Activated T-cell treated with anti-CD3 and anti-CD28 coated beads, Interleukin-2, amount 50 U/mL, for 24 hours (primary cell): Measurements from ENCODE around the gene P4HB.

Source experiments
- DNase-seq: peaks from one replicate; pipeline ENCODE4 v3.0.0-alpha.2; 2020
- H3K27ac Mint-ChIP-seq: 2 replicates; pipeline ENCODE4 v1.8.0; 2020; ENCODE audit warnings: mild to moderate bottlenecking, mixed read lengths
- H3K27me3 Mint-ChIP-seq: 2 replicates; pipeline ENCODE4 v1.8.0; 2020; ENCODE audit warnings: mixed read lengths
- H3K36me3 Mint-ChIP-seq: 2 replicates; pipeline ENCODE4 v1.8.0; 2020; ENCODE audit warnings: low read depth, mixed read lengths
- H3K4me1 Mint-ChIP-seq: 2 replicates; pipeline ENCODE4 v1.8.0; 2020; ENCODE audit warnings: low read depth, mixed read lengths
- H3K4me3 Mint-ChIP-seq: 2 replicates; pipeline ENCODE4 v1.8.0; 2020; ENCODE audit warnings: mild to moderate bottlenecking, moderate library complexity, mixed read lengths
- H3K9me3 Mint-ChIP-seq: 2 replicates; pipeline ENCODE4 v1.8.0; 2020; ENCODE audit warnings: mixed read lengths

Gene P4HB

DNA sequence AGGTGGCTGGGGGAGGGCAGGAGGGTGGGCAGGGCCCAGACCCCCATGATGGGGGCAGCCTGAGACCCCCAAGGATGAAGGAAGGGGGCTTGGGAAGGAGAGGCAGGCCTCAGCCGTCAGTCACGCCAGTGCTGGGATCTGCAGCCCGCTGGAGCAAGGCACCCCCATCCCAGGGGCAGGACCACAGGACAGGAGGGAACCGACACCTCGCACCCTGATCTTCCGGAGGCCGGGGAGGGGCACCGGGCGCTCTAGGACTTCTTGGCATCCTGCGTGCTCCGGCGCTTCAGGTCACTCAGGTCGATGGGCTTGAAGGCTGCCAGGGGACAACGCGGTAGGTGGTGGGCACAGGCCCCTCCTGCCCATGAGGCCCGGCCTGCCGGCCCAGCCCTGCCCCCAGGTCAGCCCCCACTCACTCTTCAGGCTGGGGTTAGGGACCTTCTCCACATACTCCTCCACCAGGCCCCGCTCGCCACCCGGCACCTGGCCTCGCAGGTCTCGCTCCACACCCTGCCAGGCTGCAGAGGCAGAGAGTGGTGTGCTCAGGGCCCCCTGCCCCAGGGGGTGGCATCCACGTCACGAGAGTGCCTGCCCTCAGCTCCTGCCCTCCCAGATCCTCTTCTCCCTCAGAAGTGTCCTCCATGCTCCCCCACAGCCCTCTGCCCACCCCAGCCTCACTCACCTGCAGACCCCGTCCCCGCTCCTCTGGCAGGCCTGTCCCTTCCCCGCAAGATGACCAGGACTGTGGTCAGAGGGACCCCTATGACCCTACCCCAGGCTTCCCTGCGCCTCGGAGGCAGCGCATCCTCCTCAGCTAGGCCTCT lies 37.1 kb downstream of the P4HB start:
- DNase-seq: no peak
- peaks cover 7% of the 10 kb centered on the region for H3K4me1 Mint-ChIP-seq
- no peaks in the 10 kb centered on the region for H3K27me3 Mint-ChIP-seq
- H3K4me3 Mint-ChIP-seq: no peak overlapping the region
- H3K27ac Mint-ChIP-seq: no peak overlapping the region
- H3K36me3 Mint-ChIP-seq: peaks cover 12% of the 10 kb centered on the region
- no peaks in the 10 kb centered on the region for H3K9me3 Mint-ChIP-seq

DNA sequence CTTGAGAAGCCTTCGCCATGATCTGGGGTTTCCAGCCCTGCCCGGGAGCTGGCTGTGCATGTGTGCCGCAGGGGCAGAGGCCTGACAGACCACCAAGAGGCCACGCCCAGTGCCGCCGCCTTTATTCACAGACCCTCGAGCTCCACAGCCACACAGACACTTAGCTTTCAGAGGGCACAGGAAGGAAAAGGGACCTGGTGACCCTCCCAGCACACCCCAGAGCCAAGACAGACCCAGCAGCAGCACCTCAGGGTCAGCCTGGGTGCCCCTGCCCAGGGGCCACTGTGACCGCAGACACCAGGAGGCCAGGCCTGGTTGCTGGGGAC lies 38.1 kb downstream of the P4HB start:
- H3K9me3 Mint-ChIP-seq: no peaks in the 10 kb centered on the region
- H3K36me3 Mint-ChIP-seq: peaks cover 12% of the 10 kb centered on the region
- peaks cover 6% of the 10 kb centered on the region for H3K4me1 Mint-ChIP-seq
- H3K27ac Mint-ChIP-seq: peak overlapping the region; percentile 81
- no peak overlapping the region for H3K4me3 Mint-ChIP-seq
- no peak for DNase-seq
- H3K27me3 Mint-ChIP-seq: no peaks in the 10 kb centered on the region

DNA sequence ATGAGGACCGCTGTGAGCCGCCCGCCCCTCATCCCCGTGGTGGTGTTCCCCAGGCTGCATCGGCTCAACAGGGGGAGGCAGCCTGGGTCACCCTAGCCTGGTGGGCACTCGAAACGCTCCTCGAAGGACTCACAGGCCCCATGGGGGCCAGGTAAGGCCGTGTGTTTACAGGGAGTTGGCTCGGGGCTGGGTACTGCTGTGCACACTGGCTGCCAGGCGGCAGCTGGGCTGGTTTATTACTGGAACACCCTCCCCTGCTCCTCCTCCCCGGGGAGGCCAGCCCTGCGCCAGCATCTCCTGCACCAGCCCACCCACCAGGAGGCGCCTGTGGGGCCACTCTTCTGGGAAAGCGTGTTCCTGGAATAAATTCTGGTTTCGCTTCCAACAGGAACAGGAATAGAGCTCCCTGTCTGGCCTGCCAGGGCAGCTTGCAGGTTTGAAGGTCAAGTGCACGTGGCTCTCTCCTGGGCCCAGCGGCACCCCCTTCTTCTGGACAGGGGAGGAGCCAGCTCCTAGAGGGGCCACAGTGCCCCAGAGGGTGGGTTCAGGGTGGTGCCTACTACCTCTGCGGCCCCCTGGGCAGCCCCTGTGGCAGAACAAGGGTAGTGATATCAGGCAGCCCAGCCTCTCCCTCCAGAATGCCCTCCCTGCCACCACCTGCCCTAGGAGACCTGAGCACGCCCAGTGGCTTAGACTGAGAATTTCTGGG lies 38.6 kb downstream of the P4HB start:
- no peak for DNase-seq
- no peak overlapping the region for H3K4me3 Mint-ChIP-seq
- H3K36me3 Mint-ChIP-seq: peaks cover 12% of the 10 kb centered on the region
- H3K9me3 Mint-ChIP-seq: no peaks in the 10 kb centered on the region
- H3K27ac Mint-ChIP-seq: peak overlapping the region; percentile 81
- peaks cover 6% of the 10 kb centered on the region for H3K4me1 Mint-ChIP-seq
- no peaks in the 10 kb centered on the region for H3K27me3 Mint-ChIP-seq

- Mint-ChIP-seq H3K9me3 (no peaks in the 10 kb centered on the region), H3K27ac (no peak overlapping the region), H3K4me1 (peaks cover 5% of the 10 kb centered on the region)
Measured at GRCh38 chr17:81821147-81821546, 39.2 kb downstream of the P4HB start.

DNA sequence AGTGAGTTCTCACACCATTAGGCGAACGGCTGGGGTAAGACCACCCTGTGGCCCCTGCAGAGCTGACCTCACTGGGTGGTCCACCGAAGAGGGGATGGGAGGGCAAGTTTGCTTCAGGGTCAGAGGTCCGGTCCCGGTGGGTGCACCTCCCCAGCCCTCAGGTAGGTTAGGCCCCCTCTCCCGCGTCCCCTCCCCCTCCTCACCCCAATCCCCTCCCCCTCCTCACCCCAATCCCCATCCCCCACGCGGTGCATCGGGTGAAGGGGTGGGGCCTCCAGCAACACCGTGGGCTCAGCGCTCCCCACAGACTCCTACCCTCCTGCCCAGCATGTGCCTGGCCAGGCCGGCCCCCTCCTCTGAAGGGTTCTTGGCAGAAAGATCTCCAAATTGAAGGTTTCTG lies 40.6 kb downstream of the P4HB start:
- Mint-ChIP-seq H3K36me3 (peaks cover 10% of the 10 kb centered on the region), H3K27me3 (peaks cover 3% of the 10 kb centered on the region), H3K4me3 (no peak overlapping the region), H3K27ac (no peak overlapping the region), H3K4me1 (peaks cover 2% of the 10 kb centered on the region), H3K9me3 (no peaks in the 10 kb centered on the region)
- no peak for DNase-seq

More at GRCh38 chr17:81821147-81821546, 39.2 kb downstream of the P4HB start:
- H3K4me3 Mint-ChIP-seq: no peak overlapping the region
- no peak for DNase-seq
- peaks cover 2% of the 10 kb centered on the region for H3K27me3 Mint-ChIP-seq
- peaks cover 11% of the 10 kb centered on the region for H3K36me3 Mint-ChIP-seq

GRCh38 chr17:81817758-81818147 lies 42.6 kb downstream of the P4HB start:
- Mint-ChIP-seq H3K36me3 (peaks cover 3% of the 10 kb centered on the region), H3K4me3 (no peak overlapping the region), H3K27ac (no peak overlapping the region), H3K27me3 (peaks cover 3% of the 10 kb centered on the region), H3K9me3 (no peaks in the 10 kb centered on the region), H3K4me1 (peaks cover 2% of the 10 kb centered on the region)
- DNase-seq: no peak

- no peak overlapping the region for H3K27ac Mint-ChIP-seq
Measured at GRCh38 chr17:81815646-81815986, 44.7 kb downstream of the P4HB start.

DNA sequence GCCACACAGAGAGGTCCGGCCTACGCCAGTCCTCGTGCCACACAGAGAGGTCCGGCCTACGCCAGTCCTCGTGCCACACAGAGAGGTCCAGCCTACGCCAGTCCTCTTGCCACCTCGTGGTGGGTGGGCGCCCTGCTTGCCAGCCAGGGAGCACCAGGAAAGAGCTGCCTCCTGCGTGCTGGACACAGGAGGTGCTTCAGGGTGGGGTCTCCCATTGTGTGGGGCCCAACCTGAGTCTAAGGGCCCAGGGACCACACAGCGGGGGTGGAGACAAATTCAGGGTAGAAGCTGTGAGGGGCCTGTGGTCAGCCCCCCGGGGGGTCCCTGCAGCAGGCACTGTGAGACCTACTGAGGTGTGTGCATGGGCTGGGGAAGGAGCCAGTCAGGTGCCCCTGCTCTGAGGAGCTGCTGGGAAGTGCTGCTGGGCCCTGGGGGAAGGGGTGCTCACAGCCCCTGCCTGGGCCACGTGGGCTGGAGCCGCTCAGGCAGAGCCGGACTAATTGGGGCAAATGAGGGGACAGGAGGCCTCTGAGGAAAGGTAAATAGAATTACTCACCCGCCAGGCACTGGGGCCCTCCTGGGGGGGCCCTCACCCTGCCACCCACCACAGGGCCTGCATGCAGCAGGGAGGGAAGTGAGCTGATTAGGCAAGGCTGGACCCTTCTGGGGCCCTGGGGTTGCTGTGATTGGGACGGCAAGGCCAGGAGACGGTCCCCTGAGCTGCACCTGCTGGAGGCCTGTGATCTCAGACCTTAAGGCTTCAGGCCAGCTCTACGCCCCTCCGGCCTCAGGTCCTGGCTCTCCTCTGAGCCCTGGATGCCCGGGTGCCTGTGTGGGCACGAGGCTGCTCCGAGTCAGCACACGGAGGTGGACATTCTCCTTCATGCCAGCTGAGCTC lies 45.3 kb downstream of the P4HB start:
- no peak for DNase-seq
- H3K36me3 Mint-ChIP-seq: no peaks in the 10 kb centered on the region
- H3K9me3 Mint-ChIP-seq: no peaks in the 10 kb centered on the region

More at GRCh38 chr17:81815646-81815986, 44.7 kb downstream of the P4HB start:
- Mint-ChIP-seq H3K4me3 (no peak overlapping the region), H3K4me1 (no peaks in the 10 kb centered on the region), H3K9me3 (no peaks in the 10 kb centered on the region), H3K27me3 (peaks cover 3% of the 10 kb centered on the region), H3K36me3 (no peaks in the 10 kb centered on the region)
- no peak for DNase-seq

DNA sequence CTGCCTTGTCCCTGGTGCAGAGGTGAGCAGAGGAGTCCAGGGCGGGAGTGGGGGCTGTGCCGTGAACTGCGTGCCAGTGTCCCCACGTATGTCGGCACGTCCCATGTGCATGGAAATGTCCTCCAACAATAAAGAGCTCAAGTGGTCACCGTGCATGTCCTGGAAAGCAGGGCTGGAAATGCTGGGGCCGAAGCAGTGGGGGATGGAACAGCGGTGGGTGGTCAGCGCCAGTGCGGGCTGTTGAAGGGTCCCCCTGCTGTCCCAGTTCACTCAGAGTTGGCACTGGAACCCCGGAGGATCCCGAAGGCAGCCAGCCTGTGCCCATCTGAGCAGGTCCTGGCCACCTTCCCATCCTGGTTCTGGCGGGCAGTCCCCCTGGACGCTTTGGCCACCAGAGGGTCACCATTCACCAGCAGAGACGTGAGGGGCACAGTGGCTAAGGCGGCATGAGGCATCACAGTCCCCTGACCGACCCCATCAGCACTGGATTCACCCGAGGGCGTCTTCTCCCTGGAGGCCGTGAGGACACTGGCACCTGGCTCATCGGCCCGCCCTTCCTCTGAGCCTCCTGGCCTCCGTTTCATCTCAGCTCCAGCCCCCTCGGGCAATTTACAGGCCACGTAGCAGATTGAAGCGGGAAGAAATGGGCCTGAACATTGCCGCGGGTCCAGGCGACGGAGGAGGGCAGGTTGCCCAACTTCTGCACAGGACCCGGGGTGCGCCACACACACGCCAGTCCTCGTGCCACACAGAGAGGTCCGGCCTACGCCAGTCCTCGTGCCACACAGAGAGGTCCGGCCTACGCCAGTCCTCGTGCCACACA lies 46.3 kb downstream of the P4HB start:
- Mint-ChIP-seq H3K36me3 (no peaks in the 10 kb centered on the region), H3K27me3 (peaks cover 16% of the 10 kb centered on the region), H3K4me3 (no peak overlapping the region), H3K27ac (no peak overlapping the region), H3K9me3 (no peaks in the 10 kb centered on the region), H3K4me1 (no peaks in the 10 kb centered on the region)
- no peak for DNase-seq

More for the DNA sequence above, 45.3 kb downstream of the P4HB start:
- H3K27ac Mint-ChIP-seq: no peak overlapping the region
- peaks cover 8% of the 10 kb centered on the region for H3K27me3 Mint-ChIP-seq
- no peaks in the 10 kb centered on the region for H3K4me1 Mint-ChIP-seq
- no peak overlapping the region for H3K4me3 Mint-ChIP-seq

DNA sequence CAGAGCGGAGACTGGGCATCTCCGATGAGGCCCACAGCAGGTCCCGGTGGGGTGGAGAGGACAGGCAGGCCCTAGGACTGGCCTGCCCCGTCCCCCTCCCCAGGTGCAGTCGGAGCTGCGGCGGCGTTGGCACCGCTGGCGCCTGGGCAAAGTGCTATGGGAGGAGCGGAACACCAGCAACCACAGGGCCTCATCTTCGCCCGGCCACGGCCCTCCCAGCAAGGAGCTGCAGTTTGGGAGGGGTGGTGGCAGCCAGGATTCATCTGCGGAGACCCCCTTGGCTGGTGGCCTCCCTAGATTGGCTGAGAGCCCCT lies 47.0 kb downstream of the P4HB start:
- peaks cover 21% of the 10 kb centered on the region for H3K27me3 Mint-ChIP-seq
- no peaks in the 10 kb centered on the region for H3K36me3 Mint-ChIP-seq
- no peaks in the 10 kb centered on the region for H3K4me1 Mint-ChIP-seq
- no peak overlapping the region for H3K27ac Mint-ChIP-seq
- H3K4me3 Mint-ChIP-seq: no peak overlapping the region
- no peaks in the 10 kb centered on the region for H3K9me3 Mint-ChIP-seq
- no peak for DNase-seq

DNA sequence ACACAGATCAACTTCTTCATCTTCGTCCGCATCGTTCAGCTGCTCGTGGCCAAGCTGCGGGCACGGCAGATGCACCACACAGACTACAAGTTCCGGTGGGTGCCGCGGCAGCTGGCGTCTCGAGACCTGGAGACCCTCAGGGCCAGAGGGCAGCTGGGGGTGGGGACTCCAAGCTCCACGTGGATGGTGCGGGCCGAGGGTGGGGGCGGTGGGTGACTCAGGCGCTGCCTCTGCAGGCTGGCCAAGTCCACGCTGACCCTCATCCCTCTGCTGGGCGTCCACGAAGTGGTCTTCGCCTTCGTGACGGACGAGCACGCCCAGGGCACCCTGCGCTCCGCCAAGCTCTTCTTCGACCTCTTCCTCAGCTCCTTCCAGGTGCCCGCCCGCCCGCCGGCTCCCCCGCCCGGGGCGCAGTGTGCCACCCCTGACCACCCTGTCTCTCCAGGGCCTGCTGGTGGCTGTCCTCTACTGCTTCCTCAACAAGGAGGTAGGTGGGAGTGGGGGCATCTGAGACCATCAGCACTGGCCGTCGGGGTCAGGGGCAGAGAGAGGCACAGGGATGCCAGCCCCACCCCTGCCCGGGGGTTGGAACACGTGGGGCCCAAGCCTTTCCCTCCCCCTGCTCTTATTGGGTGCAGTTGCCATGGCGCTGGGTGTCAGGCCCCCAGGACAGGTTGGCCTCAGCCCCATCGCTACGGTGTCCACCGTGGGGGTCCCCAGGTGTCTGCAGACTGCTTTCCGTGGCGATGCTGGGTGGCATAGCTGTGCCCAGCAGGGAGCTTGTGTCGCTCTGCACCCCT lies 47.6 kb downstream of the P4HB start:
- Mint-ChIP-seq H3K36me3 (no peaks in the 10 kb centered on the region), H3K9me3 (no peaks in the 10 kb centered on the region), H3K27me3 (peaks cover 21% of the 10 kb centered on the region), H3K27ac (no peak overlapping the region), H3K4me1 (no peaks in the 10 kb centered on the region), H3K4me3 (no peak overlapping the region)
- DNase-seq: no peak

- no peak for DNase-seq
- H3K27me3 Mint-ChIP-seq: peaks cover 27% of the 10 kb centered on the region
- no peak overlapping the region for H3K27ac Mint-ChIP-seq
- no peaks in the 10 kb centered on the region for H3K9me3 Mint-ChIP-seq
- H3K4me3 Mint-ChIP-seq: no peak overlapping the region
- H3K4me1 Mint-ChIP-seq: no peaks in the 10 kb centered on the region
- no peaks in the 10 kb centered on the region for H3K36me3 Mint-ChIP-seq
Measured at GRCh38 chr17:81811705-81812570, 48.4 kb downstream of the P4HB start.
